Hematopoietic multipotent progenitor cell treated with erythropoietin and hydrocortisone succinate and interleukin-3 and kit ligand, for 17 days (in vitro differentiated cells): ENCODE data around the gene IL1A.

Experiments
- DNase-seq: peaks from one replicate; pipeline ENCODE4 v3.0.0-alpha.2; 2015; ENCODE audit warnings: low spot score

Gene IL1A

DNA sequence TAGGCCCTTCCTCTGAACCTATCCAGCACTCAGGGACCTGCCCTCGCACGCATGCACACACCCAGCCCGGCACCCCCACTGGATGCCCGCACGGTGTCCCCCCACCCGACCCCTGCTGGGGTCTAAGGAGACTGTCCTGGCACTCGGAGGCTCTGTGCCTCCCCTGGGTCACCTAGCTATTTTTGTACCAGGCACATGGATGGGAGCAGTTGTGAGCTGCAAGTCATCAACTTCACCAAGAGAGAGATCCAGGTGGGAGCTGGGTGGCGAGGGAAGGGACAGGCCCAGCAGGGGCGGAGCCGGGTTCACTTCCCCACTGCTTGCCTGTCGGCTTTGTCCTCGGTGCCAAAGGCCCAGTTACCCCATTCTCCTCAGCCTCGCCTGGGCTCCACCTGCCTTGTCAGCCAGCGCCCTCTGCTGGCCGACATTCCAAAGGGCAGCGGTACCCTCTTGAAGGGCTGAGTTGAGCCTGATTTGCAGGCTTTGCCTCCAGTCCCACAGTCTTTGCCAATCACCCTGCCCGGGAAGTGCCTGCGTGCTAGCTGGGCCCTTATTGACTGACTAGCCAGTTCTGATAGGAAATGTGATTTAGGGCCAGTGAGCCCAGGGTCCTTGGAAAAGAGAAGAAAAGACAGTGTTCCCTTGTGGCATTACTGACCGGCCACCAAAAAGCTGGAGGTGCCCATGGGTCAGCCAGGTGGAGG, 57.7 kb downstream of the IL1A start:
- DNase-seq, result peak; percentile 92

DNA sequence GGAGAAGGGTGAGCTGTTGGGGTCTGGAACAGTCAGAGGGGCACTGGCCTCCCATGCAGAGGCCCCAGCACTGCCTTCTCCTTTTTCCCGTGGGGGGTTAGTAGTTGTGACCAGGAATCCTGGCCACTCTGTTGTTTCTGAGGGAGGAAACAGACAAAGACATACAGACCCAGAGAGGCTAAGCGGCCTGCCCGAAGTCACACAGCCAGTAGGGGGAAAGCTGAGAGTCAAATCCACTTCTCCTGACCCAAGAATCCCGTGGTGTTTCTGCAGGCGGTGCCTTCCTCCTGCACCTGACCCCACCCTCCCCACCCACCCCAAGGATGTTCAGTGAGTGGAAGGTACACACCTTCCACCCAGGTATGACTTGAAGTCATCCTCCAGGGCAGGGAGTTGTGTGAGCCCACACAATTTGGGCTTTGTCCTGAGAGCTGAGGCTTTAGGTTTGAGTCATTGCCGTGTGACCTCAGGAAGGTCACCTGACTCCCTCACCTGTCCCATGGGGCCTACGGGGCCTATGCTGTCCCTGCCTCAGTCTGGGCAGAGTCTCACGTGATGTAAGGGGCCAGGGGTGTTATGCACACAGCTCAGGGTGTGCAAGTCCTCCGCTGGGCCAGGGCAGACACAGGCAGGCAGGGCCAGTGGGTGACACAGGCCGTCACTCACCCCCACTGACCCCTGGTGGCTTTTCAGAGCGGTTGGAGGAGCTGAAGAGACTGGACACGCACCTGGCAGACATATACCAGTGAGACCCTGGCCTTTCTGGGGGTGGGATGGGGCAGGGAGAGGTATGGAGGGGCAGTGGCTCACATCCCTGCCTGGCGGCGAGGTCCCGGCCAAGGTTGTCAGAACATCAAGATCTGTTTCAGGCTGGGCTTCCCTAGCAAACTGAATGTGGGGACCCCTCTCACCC, 58.5 kb downstream of the IL1A start:
- no peak for DNase-seq

DNA sequence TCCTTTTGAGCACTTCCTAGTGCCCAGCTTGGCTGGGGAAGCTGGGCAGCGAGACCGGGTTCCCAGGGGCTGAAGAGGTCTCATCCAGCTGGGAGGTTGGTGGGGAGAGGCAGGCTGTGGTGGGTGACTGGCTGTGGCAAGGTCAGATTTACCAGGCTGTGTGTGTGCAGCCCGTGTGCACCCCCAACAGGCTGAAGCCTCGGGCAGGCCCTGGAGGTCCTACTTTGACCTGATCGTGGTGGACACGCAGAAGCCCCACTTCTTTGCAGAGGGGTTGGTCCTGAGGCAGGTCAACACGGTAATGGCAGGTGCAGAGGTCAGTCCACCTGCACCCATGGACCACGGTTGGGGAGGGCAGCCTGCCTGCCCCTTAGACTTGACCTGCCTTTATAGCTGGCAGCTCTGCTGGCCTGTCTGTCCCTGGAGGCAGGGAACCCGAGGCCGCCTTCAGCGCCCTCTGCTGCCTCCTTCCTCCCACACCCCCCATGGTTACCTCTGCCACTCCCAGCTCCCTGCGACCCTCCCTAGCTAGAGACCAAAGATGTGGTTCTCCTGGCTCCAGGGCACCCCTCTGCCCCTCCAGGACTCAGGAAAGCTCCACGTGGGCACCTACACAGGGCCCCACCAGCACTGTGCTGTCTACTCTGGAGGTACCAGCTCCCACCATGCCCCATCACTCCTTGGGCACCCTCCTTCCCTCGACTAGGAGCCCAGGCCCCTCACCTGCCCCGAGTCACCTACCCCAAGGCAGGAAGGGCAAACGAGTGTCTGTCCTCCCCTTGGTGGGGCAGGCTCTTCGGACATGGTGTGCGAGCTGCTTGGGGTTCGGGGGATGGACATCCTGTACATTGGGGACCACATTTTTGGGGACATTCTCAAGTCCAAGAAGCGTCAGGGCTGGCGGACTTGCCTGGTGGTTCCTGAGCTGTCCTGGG, 59.4 kb downstream of the IL1A start:
- no peak for DNase-seq

GRCh38 chr2:112723995-112724394, 60.3 kb downstream of the IL1A start:
- no peak for DNase-seq
